Measurements from ENCODE around the gene CHAC2.
A peak's percentile ranks its signal among the peaks of the same experiment; 100 is the strongest.
"Not testable (repeated sequence)": the region's sequence is repeated elsewhere in the genome, so short reads cannot be mapped to it uniquely, and the experiment has no call there.

The CHAC2 gene

DNA sequence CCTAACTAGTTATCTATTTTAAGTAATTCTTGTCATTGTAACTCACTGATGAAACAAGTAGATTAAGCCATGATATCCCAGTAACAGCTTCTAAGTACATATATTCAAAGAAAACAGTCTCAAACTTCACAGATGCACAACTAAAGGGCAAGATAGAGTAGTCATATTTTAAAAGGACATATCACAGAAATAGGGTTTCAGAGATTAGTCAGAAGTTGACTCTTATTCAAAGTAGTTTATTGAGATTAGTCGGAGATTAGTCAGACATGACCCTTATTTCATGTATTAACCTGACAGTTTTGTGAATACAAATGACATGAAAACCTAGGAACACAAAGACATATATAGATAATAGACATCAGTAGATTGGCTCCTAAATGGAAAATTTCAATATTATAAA is 15.9 kb upstream of the CHAC2 start:
- no peaks in the 10 kb centered on the region for H3K27me3 ChIP-seq (ENCODE audit: control insufficient read depth, insufficient read depth, low read length)
- H3K4me3 ChIP-seq (ENCODE audit: low read depth, low read length), result no peak overlapping the region
- no peaks in the 10 kb centered on the region for H3K4me1 ChIP-seq (ENCODE audit: control insufficient read depth, insufficient read depth, low read length)
- H3K9ac ChIP-seq (ENCODE audit: low read depth, low read length), result no peak overlapping the region
- no peaks in the 10 kb centered on the region for H3K9me3 ChIP-seq (ENCODE audit: control insufficient read depth, insufficient read depth, low read length)
- H3K36me3 ChIP-seq (ENCODE audit: control insufficient read depth, insufficient read depth, low read length), result no peaks in the 10 kb centered on the region

DNA sequence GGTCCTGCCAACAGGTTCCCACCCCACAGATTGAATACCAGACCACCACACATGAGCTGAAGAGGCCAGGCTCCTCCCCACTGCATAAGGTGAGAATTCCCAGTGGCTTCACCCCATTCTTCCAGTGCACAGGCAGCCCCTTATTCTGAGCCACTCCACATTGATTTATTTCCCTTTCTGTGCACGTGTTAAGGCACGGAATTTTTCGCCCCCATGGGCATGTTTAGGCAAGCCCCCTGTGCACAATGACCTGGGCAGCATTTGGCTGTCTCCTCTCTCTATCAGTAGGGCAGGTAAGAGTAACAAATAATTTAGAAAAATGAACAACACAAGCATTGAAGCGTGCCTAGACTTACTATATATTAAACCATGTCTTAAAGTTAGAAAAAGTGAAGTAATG is 15.2 kb upstream of the CHAC2 start:
- Histone ChIP-seq H3K9ac (ENCODE audit: low read depth, low read length) (no peak overlapping the region), H3K27me3 (ENCODE audit: control insufficient read depth, insufficient read depth, low read length) (no peaks in the 10 kb centered on the region), H3K9me3 (ENCODE audit: control insufficient read depth, insufficient read depth, low read length) (no peaks in the 10 kb centered on the region), H3K4me3 (ENCODE audit: low read depth, low read length) (no peak overlapping the region), H3K4me1 (ENCODE audit: control insufficient read depth, insufficient read depth, low read length) (no peaks in the 10 kb centered on the region), H3K36me3 (ENCODE audit: control insufficient read depth, insufficient read depth, low read length) (no peaks in the 10 kb centered on the region)

DNA sequence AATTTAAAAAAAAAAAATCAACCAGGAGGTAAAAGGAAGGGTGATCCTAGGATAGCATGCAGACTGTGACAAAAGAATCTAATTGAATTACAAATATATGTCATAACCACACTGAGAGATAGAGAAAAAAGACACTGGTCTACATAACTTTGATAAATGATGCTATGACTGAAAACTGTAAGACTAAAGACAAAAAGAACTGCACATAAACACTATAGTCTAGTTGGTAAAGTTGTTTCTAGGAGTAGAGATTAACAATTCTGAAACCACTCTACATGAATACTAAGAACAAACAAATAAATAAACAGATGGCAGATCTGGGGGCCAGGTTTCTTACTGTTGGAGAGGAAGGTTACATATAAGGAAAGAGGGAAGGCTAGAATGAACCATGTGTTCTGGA is 14.6 kb upstream of the CHAC2 start:
- no peaks in the 10 kb centered on the region for H3K36me3 ChIP-seq (ENCODE audit: control insufficient read depth, insufficient read depth, low read length)
- H3K4me1 ChIP-seq (ENCODE audit: control insufficient read depth, insufficient read depth, low read length), result no peaks in the 10 kb centered on the region
- H3K27me3 ChIP-seq (ENCODE audit: control insufficient read depth, insufficient read depth, low read length), result no peaks in the 10 kb centered on the region
- no peak overlapping the region for H3K9ac ChIP-seq (ENCODE audit: low read depth, low read length)
- no peaks in the 10 kb centered on the region for H3K9me3 ChIP-seq (ENCODE audit: control insufficient read depth, insufficient read depth, low read length)
- no peak overlapping the region for H3K4me3 ChIP-seq (ENCODE audit: low read depth, low read length)

DNA sequence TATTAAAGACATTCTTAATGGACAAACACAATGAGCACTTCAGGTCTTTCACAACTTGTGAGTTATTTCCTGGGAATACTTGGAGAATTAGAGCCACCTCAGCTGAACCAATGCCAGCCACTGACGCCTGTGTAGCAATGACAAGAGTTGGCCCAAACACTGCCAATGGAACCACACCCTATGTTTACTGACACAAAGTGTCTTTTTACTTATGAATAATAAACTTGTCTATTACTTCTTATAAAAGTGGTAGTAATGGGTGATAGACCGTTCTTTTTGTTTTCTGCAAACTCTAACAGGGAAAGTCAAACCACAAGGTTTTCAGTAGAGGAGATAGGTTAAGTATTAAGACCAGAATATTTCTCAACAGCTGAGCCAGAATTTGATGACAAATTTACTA is 12.5 kb upstream of the CHAC2 start:
- Histone ChIP-seq H3K9me3 (ENCODE audit: control insufficient read depth, insufficient read depth, low read length) (no peaks in the 10 kb centered on the region), H3K27me3 (ENCODE audit: control insufficient read depth, insufficient read depth, low read length) (no peaks in the 10 kb centered on the region), H3K4me1 (ENCODE audit: control insufficient read depth, insufficient read depth, low read length) (peaks cover 2% of the 10 kb centered on the region), H3K9ac (ENCODE audit: low read depth, low read length) (no peak overlapping the region), H3K36me3 (ENCODE audit: control insufficient read depth, insufficient read depth, low read length) (no peaks in the 10 kb centered on the region), H3K4me3 (ENCODE audit: low read depth, low read length) (no peak overlapping the region)

DNA sequence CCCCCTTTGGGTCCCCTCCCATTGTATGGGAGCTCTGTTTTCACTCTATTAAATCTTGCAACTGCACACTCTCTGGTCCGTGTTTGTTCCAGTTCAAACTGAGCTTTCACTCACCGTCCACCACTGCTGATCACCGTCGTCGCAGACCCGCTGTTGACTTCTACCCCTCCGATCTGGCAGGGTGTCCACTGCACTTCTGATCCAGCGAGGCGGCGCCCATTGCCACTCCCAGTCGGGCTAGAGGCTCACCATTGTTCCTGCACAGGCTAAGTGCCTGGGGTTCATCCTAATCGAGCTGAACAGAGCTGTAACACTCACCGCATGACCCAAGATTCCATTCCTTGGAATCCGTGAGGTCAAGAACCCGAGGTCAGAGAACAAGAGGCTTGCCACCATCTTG is 11.0 kb upstream of the CHAC2 start:
- H3K27me3 ChIP-seq (ENCODE audit: control insufficient read depth, insufficient read depth, low read length), result no peaks in the 10 kb centered on the region

DNA sequence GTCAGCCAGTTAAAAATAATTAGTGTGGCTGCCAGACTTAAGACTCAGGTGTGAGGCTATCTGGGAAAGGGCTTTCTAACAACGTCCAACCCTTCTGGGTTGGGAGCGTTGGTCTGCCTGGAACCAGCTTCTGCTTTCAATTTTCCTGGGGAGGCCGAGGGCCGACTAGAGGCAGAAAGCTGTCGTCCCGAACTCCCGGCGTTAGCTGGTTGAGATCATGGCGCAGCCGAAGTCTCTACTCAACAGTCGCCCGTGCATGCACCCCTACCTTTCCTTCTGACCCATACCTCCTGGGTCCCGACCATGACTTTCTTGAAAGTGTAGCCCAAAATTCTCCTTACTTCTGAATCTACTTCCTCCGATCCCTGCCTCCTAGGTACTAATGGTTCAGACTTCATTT is 10.4 kb upstream of the CHAC2 start:
- H3K4me3 ChIP-seq (ENCODE audit: low read depth, low read length); H3K9ac ChIP-seq (ENCODE audit: low read depth, low read length); H3K36me3 ChIP-seq (ENCODE audit: control insufficient read depth, insufficient read depth, low read length); H3K4me1 ChIP-seq (ENCODE audit: control insufficient read depth, insufficient read depth, low read length); H3K27me3 ChIP-seq (ENCODE audit: control insufficient read depth, insufficient read depth, low read length); H3K9me3 ChIP-seq (ENCODE audit: control insufficient read depth, insufficient read depth, low read length): not testable (repeated sequence)

More for the DNA sequence above, 11.0 kb upstream of the CHAC2 start:
- no peaks in the 10 kb centered on the region for H3K36me3 ChIP-seq (ENCODE audit: control insufficient read depth, insufficient read depth, low read length)
- no peak overlapping the region for H3K9ac ChIP-seq (ENCODE audit: low read depth, low read length)
- H3K4me3 ChIP-seq (ENCODE audit: low read depth, low read length), result no peak overlapping the region
- H3K4me1 ChIP-seq (ENCODE audit: control insufficient read depth, insufficient read depth, low read length), result peaks cover 2% of the 10 kb centered on the region
- no peaks in the 10 kb centered on the region for H3K9me3 ChIP-seq (ENCODE audit: control insufficient read depth, insufficient read depth, low read length)

DNA sequence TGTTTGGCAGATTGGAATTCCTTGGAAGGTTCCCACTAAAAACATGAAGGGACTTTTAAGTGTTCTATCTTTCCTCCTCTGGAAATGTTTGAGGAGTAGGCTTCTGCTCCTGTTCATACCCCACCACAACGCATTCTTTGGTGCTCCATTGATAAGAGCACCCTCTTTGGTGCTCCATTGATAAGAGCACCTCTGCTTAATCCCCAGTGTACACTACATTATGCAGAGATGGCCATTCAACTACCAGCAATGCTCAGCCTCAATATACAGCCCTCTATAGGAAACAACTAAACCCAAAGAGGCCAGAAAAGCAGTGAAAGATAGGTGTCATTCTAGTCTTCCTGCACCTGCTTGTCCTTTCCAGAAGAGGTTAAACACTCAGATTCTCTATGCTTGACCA is 1.8 kb upstream of the CHAC2 start:
- Histone ChIP-seq H3K27me3 (ENCODE audit: control insufficient read depth, insufficient read depth, low read length) (no peaks in the 10 kb centered on the region), H3K4me3 (ENCODE audit: low read depth, low read length) (no peak overlapping the region), H3K9me3 (ENCODE audit: control insufficient read depth, insufficient read depth, low read length) (no peaks in the 10 kb centered on the region), H3K4me1 (ENCODE audit: control insufficient read depth, insufficient read depth, low read length) (peaks cover 7% of the 10 kb centered on the region), H3K36me3 (ENCODE audit: control insufficient read depth, insufficient read depth, low read length) (no peaks in the 10 kb centered on the region), H3K9ac (ENCODE audit: low read depth, low read length) (no peak overlapping the region)

DNA sequence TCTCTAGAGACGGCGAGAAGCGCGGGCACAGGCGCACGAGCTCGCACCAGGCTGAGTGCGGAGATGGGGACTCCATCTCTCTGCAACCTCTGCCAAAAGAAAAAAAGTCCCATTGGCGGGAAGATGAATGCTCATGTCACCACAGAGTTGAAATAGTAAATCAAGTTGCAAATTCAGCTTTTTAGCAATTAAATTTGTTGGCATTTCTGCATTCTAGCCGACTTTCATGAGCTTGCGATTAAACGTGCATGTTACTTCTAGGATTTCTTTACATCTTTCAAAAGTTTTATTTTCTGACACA is 588 bp downstream of the CHAC2 start:
- no peaks in the 10 kb centered on the region for H3K36me3 ChIP-seq (ENCODE audit: control insufficient read depth, insufficient read depth, low read length)
- H3K9me3 ChIP-seq (ENCODE audit: control insufficient read depth, insufficient read depth, low read length), result no peaks in the 10 kb centered on the region
- peaks cover 7% of the 10 kb centered on the region for H3K4me1 ChIP-seq (ENCODE audit: control insufficient read depth, insufficient read depth, low read length)
- H3K4me3 ChIP-seq (ENCODE audit: low read depth, low read length), result peak overlapping the region; percentile 76
- H3K9ac ChIP-seq (ENCODE audit: low read depth, low read length), result peak overlapping the region; percentile 88
- H3K27me3 ChIP-seq (ENCODE audit: control insufficient read depth, insufficient read depth, low read length), result no peaks in the 10 kb centered on the region

DNA sequence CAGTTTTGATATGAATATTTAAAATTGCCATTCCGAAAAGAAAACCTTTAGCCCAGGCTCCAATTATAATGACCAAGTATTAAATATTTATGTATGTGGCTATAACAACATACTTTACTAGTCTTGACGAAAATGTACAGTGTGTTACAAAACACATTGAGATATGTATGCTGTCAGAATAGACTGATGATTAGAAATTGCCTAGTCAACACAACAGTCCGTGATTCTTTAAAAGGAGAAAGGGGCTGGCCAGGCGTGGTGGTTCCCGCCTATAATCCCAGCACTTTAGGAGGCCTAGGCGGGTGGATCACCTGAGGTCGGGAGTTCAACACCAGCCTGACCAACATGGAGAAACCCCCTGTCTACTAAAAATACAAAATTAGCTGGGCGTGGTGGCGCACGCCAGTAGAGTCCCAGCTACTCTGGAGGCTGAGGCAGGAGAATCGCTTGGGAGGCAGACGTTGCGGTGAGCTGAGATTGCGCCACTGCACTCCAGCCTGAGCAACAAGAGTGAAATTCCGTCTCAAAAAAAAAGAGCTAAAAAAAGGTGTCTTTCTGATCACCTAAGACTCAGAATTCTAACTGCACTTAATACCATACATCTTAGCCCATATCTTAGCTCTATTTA is 1.8 kb downstream of the CHAC2 start:
- Histone ChIP-seq H3K9me3 (ENCODE audit: control insufficient read depth, insufficient read depth, low read length) (no peaks in the 10 kb centered on the region), H3K9ac (ENCODE audit: low read depth, low read length) (no peak overlapping the region), H3K4me3 (ENCODE audit: low read depth, low read length) (no peak overlapping the region), H3K36me3 (ENCODE audit: control insufficient read depth, insufficient read depth, low read length) (no peaks in the 10 kb centered on the region), H3K27me3 (ENCODE audit: control insufficient read depth, insufficient read depth, low read length) (no peaks in the 10 kb centered on the region), H3K4me1 (ENCODE audit: control insufficient read depth, insufficient read depth, low read length) (peaks cover 7% of the 10 kb centered on the region)

DNA sequence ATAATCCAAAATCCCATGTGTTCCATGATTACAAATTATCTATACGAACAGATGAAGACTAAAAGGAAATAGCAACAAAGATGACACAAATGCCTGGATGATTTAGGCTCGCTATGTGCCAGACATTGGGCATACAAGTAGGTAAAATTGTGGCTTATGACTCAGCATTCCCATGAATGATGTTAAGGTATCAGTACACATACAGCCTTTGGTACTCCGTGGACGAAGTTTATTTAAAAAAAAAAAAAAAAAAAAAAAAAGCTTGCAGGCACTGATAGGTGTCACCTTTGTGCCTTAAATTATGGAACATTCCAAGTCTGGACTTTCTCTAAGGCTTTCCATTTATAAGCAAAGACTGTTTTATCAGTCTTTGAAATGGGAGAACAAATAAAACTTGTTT is 2.7 kb downstream of the CHAC2 start:
- H3K4me3 ChIP-seq (ENCODE audit: low read depth, low read length), result no peak overlapping the region
- H3K27me3 ChIP-seq (ENCODE audit: control insufficient read depth, insufficient read depth, low read length), result no peaks in the 10 kb centered on the region
- H3K9ac ChIP-seq (ENCODE audit: low read depth, low read length), result no peak overlapping the region
- no peaks in the 10 kb centered on the region for H3K36me3 ChIP-seq (ENCODE audit: control insufficient read depth, insufficient read depth, low read length)
- H3K9me3 ChIP-seq (ENCODE audit: control insufficient read depth, insufficient read depth, low read length), result no peaks in the 10 kb centered on the region
- H3K4me1 ChIP-seq (ENCODE audit: control insufficient read depth, insufficient read depth, low read length), result peaks cover 7% of the 10 kb centered on the region

DNA sequence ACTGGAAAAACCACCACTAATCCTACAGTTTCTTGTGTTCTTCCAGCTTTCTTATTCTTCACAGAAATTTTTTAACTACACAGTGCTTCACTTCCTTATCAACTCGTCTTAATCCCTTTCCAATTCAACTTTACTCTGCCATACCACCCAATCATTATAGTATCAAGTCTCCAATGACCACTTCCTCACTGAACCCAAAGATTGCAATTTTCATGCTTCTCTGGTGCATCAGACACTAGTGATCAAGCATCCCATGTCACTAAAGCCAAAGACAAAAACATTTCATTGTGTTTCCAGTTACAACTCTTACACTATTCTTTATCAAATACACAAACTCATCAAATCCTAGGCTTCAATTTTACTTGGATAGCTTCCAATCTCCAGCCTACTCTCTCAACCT is 9.5 kb downstream of the CHAC2 start:
- Histone ChIP-seq H3K9ac (ENCODE audit: low read depth, low read length) (no peak overlapping the region), H3K27me3 (ENCODE audit: control insufficient read depth, insufficient read depth, low read length) (no peaks in the 10 kb centered on the region), H3K4me3 (ENCODE audit: low read depth, low read length) (no peak overlapping the region), H3K9me3 (ENCODE audit: control insufficient read depth, insufficient read depth, low read length) (no peaks in the 10 kb centered on the region), H3K4me1 (ENCODE audit: control insufficient read depth, insufficient read depth, low read length) (peaks cover 1% of the 10 kb centered on the region), H3K36me3 (ENCODE audit: control insufficient read depth, insufficient read depth, low read length) (no peaks in the 10 kb centered on the region)

DNA sequence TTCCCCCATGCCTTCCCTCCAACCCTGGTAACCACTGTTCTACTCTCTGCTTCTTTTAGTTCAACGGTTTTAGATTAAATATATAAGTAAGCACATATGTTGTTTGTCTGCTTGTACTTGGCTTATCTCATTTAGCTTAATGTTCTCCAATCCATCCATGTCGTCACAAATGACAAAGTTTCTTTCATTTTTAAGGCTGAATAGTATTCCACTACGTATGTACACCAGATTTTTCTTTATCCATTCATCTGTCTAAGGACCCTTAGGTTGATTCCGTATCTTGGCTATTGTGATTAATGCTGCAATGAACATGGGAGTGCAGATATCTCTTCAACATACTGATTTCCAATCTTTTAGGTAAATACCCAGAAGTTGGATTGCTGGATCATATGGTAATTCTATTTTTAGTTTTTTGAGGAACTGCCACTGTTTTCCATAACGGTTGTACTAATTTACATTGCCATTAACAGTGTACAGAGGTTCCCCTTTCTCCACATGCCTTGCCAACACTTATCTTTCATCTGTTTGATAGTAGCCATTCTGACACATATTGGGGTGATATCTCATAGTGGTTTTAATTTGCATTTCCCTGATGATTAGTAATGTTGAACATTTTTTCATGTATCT is 11.0 kb downstream of the CHAC2 start:
- Histone ChIP-seq H3K36me3 (ENCODE audit: control insufficient read depth, insufficient read depth, low read length) (no peaks in the 10 kb centered on the region), H3K4me1 (ENCODE audit: control insufficient read depth, insufficient read depth, low read length) (peaks cover 4% of the 10 kb centered on the region), H3K4me3 (ENCODE audit: low read depth, low read length) (no peak overlapping the region)

More for the DNA sequence above, 11.0 kb downstream of the CHAC2 start:
- Histone ChIP-seq H3K9me3 (ENCODE audit: control insufficient read depth, insufficient read depth, low read length) (no peaks in the 10 kb centered on the region), H3K9ac (ENCODE audit: low read depth, low read length) (no peak overlapping the region), H3K27me3 (ENCODE audit: control insufficient read depth, insufficient read depth, low read length) (no peaks in the 10 kb centered on the region)
